NCI-H345 treated with DMSO at 0.1 percent for 48 hours (cell line): Measurements from ENCODE around the gene STRIP2.
A peak's percentile ranks its signal among the peaks of the same experiment; 100 is the strongest.
"Not testable (repeated sequence)": the region's sequence is repeated elsewhere in the genome, so short reads cannot be mapped to it uniquely, and the experiment has no call there.

Source experiments
- DNase-seq: peaks from one replicate; lab custom pipeline; 2025; ENCODE audit not compliant: unreplicated experiment; lab: John Stamatoyannopoulos, UW

Gene STRIP2, protein sequence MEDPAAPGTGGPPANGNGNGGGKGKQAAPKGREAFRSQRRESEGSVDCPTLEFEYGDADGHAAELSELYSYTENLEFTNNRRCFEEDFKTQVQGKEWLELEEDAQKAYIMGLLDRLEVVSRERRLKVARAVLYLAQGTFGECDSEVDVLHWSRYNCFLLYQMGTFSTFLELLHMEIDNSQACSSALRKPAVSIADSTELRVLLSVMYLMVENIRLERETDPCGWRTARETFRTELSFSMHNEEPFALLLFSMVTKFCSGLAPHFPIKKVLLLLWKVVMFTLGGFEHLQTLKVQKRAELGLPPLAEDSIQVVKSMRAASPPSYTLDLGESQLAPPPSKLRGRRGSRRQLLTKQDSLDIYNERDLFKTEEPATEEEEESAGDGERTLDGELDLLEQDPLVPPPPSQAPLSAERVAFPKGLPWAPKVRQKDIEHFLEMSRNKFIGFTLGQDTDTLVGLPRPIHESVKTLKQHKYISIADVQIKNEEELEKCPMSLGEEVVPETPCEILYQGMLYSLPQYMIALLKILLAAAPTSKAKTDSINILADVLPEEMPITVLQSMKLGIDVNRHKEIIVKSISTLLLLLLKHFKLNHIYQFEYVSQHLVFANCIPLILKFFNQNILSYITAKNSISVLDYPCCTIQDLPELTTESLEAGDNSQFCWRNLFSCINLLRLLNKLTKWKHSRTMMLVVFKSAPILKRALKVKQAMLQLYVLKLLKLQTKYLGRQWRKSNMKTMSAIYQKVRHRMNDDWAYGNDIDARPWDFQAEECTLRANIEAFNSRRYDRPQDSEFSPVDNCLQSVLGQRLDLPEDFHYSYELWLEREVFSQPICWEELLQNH

GRCh38 chr7:129433847-129434674, at the start of gene STRIP2:
STRIP2 (plus strand) TSS chr7:129434432; CDS start chr7:129434473, 41 bp downstream.
- DNase-seq: peak; percentile 84

DNA sequence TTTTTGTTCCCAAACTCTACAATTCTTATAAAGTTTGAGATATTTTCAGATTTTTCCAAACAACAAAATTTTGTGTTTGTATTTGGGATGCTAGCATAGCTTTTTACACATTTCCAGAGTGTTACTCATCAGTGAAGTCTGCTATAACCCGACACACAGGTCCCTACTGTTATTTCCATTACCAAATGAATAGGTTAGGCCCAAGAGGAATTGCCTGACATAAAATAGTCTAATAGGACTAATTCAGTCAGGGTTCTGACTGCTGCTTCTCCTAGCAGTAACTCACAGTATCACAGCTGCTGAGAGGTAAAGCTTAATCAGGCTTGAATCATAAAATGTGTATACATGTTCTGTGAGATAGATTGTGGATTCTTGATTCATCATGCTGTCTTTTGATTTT, 49.1 kb upstream of the STRIP2 start:
- DNase-seq: no peak

GRCh38 chr7:129385598-129385997, 48.6 kb upstream of the STRIP2 start:
- DNase-seq: no peak

DNA sequence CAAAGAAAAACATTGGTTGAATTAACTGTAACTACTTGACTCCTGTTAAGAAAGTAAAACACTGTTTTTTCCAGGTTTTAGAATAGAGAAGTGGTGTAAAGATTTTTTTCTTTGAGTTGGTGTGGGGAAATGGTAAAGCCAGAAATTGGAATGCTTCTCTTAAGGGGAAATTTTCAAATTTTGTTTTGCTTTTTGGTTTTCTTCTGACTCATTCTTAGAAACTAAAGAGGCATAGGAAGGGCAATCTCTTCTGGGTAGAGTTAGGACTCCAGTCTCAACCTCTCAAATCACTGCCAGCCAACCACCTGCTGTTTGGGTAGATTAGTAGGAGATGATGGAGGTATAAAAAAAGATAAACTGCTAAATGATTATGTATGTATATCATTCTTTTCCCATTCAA, 47.7 kb upstream of the STRIP2 start:
- DNase-seq: no peak

GRCh38 chr7:129387537-129387936, 46.7 kb upstream of the STRIP2 start:
- DNase-seq: no peak

DNA sequence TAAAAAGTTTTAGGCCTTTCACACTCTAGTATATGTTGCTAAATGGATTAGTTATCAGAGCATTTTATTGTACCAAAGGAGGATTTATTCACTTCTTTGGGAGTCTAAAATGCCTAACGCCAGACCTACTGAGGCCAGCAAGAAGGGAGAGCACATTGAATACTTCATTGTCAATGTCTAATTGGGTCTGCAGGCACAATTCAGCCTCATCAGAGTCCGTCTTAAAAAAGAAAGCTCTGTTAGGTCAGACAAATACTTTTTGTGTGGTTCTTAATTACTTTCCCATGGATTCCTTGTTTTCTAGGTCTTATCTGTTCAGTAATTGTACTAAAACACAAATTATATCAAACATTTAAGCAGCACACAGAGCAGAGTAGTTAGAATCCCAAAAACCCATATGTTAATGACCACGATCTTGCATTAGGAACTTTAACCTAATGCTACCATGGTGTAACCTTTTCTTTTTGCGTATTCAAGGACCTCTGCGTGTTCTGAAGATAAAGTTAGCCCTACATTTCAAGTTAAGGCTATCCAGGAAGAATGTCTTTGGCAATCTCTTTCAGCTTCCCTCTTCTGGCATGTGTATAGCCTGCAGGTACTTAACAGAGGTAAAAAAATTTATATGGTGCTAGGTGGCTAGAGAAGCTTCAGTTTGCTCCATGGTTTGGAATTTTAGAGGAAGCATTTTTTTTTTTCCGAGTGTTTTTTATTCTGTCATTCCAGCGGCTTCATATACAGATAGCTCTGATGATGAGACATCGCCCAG, 45.7 kb upstream of the STRIP2 start:
- no peak for DNase-seq

DNA sequence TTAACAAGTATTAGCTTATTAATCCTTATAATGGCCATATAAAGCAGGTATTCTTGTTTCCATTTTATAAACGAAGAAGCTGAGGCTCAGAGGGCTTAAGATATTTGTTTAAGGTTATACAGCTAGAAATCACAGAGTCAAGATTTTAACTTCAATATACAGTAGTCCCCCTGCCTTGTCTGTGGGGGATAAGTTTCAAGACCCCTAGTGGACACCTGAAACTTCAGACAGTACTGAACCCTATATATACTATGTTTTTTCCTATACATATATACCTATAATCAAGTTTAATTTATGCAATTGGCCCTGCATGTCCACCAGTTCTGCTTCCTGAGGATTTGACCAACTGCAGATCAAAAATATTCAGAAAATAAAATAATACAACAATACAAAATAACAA, 44.4 kb upstream of the STRIP2 start:
- DNase-seq: no peak

GRCh38 chr7:129390314-129390713, 43.9 kb upstream of the STRIP2 start:
- no peak for DNase-seq

GRCh38 chr7:129391546-129392171, 42.6 kb upstream of the STRIP2 start:
- DNase-seq: no peak

DNA sequence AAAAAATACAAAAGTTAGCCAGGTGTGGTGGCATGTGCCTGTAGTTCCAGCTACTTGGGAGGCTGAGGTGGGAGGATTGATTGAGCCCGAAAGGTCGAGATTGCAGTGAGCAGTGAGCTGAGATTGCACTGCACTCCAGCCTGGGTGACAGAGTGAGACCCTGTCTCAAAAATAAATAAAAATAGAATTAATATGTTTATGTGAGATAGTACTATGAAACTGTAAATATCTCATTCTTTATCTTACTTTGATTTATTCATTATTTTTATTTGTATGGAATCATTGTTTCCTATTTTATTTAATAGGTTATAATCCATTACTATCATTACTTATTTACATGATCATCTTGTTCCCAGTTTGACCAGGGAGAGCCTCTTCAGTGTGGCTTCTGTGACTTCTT, 41.0 kb upstream of the STRIP2 start:
- DNase-seq: no peak

- no peak for DNase-seq
These were observed 40.1 kb upstream of the STRIP2 start for GRCh38 chr7:129394101-129394500.

DNA sequence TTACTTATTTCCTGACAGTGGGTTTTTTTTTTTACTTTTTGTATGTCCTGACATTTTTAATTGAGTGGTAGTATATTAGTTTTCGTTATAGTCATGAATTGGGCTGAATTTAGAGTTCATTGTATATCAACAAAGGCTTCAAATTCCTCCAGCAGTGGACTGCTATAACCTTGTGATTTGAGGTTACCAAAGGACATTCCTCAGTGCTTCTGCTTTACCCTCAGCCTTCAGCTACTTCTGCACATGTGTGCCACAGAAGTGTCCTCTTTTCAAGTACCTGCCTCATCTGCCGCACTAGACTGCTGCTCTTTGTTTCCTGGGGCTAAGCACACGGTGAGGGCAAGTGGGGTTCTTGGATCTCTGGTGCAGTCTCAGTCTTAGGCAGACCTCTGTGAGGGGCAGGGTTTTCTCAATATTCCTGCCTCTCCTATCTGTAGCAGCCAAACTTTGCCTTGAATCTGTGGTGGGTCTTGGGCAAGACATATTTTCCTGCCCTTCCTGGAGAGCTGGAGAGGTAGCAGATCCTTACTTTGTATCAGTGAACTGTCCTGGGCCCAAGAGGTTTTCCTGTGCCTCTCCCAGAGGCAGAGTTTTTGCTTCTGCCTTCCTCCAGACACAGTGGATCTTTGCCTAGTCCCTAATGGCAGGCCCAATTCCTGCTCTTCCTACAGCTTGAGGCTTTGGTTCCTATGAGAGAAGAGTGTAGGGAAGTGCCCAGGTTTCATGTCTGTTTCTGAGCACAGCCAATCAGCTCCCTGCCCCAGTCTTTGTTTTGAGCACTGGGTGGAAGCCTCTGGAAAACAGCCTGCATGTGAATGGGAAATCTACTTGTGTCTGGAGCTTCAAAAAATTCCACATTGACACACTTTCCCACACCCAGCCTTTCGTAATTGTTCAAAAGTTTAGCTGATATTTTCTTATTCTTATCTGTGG, 39.0 kb upstream of the STRIP2 start:
- no peak for DNase-seq

DNA sequence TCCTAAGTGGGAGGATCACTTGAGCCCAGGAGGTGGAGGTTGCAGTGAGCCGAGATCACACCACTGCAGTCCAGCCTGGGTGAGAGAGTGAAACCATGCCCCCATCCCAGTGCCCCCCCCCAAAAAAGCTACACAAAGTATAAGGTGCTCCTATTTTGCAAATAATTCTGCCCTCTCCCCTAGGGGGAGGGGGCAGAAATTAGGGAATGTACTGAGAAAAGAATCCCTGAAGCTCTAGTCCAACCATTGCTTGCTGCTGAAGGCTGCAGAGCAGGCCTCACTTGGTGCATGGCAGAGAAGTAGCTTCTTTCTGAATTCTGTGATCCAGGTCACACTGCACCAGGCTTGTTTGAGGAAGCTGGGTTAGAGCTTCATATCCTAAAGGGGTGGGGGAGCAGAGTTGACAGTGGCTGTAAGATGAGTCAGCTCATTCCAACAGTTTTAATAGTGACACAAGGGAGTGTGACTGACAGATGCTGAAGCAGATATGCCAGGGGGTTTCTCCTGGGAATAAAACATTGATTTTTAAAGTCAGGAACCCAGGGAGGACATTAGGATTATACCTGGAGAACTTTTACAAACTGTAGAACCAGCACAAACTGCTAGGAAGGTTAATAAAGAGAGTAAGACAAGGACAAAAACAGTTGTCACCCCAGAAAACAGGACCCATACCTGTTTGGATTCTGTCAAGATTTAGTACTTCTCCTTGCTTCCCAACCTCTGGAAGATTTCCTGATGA, 32.8 kb upstream of the STRIP2 start:
- DNase-seq: no peak

GRCh38 chr7:129401967-129402860, 32.0 kb upstream of the STRIP2 start:
- no peak for DNase-seq

DNA sequence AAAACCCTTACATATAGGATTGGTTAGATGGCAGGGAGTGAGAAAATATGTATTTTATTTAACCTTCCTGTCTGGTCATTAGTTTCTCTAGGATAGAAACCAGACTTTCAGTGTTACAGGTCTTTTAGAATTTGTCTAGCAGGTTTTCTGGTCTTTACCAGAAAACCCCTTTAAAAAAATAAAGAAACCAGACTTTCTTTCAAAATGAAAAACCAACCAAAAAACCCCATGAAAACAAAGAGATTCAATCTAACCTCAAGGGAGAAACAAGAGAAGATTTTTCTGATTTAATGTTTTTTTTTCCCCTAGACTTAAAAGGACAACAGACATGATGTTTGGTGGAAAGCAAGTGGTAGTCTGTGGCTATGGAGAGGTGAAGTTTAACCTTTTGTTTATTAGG, 28.7 kb upstream of the STRIP2 start:
- DNase-seq: no peak

GRCh38 chr7:129410238-129410637, 24.0 kb upstream of the STRIP2 start:
- not testable (repeated sequence) for DNase-seq

GRCh38 chr7:129412501-129412900, 21.7 kb upstream of the STRIP2 start:
- DNase-seq: no peak
